HL-60 (cell line): ENCODE results near the gene CAST.

Source experiments
- POLR2AphosphoS5 ChIP-seq: IDR thresholded peaks from 2 replicates; pipeline ENCODE4 v1.6.1; 2012; ENCODE audit warnings: low read depth
- TF ChIP-seq, protein P1 (sequence below): IDR thresholded peaks from one replicate; pipeline ENCODE4 v1.5.1; 2011; ENCODE audit warnings: low read length, control low read depth, inconsistent platforms; ENCODE audit not compliant: insufficient read depth

DNA sequence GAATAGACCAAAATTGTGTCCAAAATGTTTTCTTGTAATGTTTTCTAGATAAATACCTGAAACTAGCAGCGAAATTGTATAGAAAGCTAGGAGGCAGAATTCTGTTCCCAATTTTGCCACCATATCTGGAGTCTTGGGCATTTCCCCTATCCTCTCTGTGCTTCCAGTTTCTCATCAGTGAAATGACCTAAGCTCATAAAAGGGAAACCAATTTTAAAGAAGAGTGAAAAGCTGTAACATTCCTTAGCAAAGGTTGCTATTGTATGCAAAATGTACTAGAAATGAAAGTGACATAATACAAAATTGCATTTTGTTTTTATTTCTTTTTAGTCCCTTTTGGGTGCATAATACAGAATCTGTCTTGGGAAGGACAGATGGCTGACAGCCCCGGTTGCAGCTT lies 36.8 kb upstream of the CAST start:
- TF ChIP-seq, protein P1, sequence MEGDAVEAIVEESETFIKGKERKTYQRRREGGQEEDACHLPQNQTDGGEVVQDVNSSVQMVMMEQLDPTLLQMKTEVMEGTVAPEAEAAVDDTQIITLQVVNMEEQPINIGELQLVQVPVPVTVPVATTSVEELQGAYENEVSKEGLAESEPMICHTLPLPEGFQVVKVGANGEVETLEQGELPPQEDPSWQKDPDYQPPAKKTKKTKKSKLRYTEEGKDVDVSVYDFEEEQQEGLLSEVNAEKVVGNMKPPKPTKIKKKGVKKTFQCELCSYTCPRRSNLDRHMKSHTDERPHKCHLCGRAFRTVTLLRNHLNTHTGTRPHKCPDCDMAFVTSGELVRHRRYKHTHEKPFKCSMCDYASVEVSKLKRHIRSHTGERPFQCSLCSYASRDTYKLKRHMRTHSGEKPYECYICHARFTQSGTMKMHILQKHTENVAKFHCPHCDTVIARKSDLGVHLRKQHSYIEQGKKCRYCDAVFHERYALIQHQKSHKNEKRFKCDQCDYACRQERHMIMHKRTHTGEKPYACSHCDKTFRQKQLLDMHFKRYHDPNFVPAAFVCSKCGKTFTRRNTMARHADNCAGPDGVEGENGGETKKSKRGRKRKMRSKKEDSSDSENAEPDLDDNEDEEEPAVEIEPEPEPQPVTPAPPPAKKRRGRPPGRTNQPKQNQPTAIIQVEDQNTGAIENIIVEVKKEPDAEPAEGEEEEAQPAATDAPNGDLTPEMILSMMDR = no peak
- no peak for TF ChIP-seq POLR2AphosphoS5
